CD4-positive, alpha-beta memory T cell (primary cell): ENCODE data around the gene SMPD1. TPM values are rescaled to one million over a fixed set of nuclear protein-coding genes. Genes with fewer than 3 reads are reported as not detected.

Source experiments
- CTCF ChIA-PET: fragments of 350-600 bp; sonication (Branson Sonifier 250); formaldehyde crosslinking; loops from one replicate; lab custom pipeline; 2021; ENCODE audit warnings: inconsistent platforms; ENCODE audit not compliant: partially characterized antibody; lab: Charles Lee
- POLR2A ChIA-PET: fragments of 350-600 bp; sonication (Branson Sonifier 250); formaldehyde crosslinking; loops from one replicate; lab custom pipeline; 2021; ENCODE audit not compliant: partially characterized antibody; lab: Charles Lee
- DNase-seq, 5 donors: peaks; one replicate each; pipeline versions ENCODE4 v3.0.0 to v3.0.0-alpha.2; 2020 to 2022; ENCODE audit warnings: mixed read lengths in 1 of 5
- H3K27ac ChIP-seq: one replicate; pipeline ENCODE4 v1.7.0; 2013; ENCODE audit warnings: low read depth, low read length
- H3K27me3 ChIP-seq: 2 replicates; pipeline ENCODE4 v1.7.0; 2013; ENCODE audit warnings: mild to moderate bottlenecking, low read length, moderate library complexity; ENCODE audit not compliant: insufficient read depth
- H3K36me3 ChIP-seq: 2 replicates; pipeline ENCODE4 v1.7.0; 2013; ENCODE audit warnings: mild to moderate bottlenecking, low read length, moderate library complexity; ENCODE audit not compliant: insufficient read depth
- H3K4me1 ChIP-seq: 2 replicates; pipeline ENCODE4 v1.7.0; 2013; ENCODE audit warnings: mild to moderate bottlenecking, low read length, moderate library complexity; ENCODE audit not compliant: insufficient read depth
- H3K4me3 ChIP-seq, 2 donors: one replicate each; pipeline ENCODE4 v1.7.0; 2013; ENCODE audit warnings: low read length in 2 of 2, mild to moderate bottlenecking in 1 of 2
- H3K9me3 ChIP-seq, 2 donors: one replicate each; pipeline ENCODE4 v1.7.0; 2013; ENCODE audit warnings: low read length in 2 of 2, control low read depth in 1 of 2; ENCODE audit not compliant: control insufficient read depth in 1 of 2
- H3K27ac Mint-ChIP-seq, 7 donors: one replicate each; pipeline ENCODE4 v1.8.0; 2020 to 2021; ENCODE audit warnings: mixed read lengths in 7 of 7, mild to moderate bottlenecking in 6 of 7, inconsistent platforms in 3 of 7, moderate library complexity in 3 of 7
- H3K27me3 Mint-ChIP-seq, 2 donors: one replicate each; pipeline ENCODE4 v1.8.0; 2020 to 2021; ENCODE audit warnings: mixed read lengths in 2 of 2
- H3K36me3 Mint-ChIP-seq, 2 donors: one replicate each; pipeline ENCODE4 v1.8.0; 2020 to 2021; ENCODE audit warnings: mixed read lengths in 2 of 2, inconsistent platforms in 1 of 2, mild to moderate bottlenecking in 1 of 2
- H3K4me1 Mint-ChIP-seq, 4 donors: one replicate each; pipeline ENCODE4 v1.8.0; 2020 to 2021; ENCODE audit warnings: mixed read lengths in 4 of 4, mild to moderate bottlenecking in 1 of 4
- H3K4me3 Mint-ChIP-seq, 8 donors: one replicate each; pipeline ENCODE4 v1.8.0; 2020 to 2021; ENCODE audit warnings: mixed read lengths in 8 of 8, mild to moderate bottlenecking in 7 of 8, moderate library complexity in 6 of 8, inconsistent platforms in 3 of 8
- H3K9me3 Mint-ChIP-seq, 8 donors: one replicate each; pipeline ENCODE4 v1.8.0; 2020 to 2021; ENCODE audit warnings: mixed read lengths in 8 of 8, mild to moderate bottlenecking in 5 of 8, inconsistent platforms in 3 of 8, moderate library complexity in 1 of 8
- intact Hi-C: fragments of 100-400 bp; cut with micrococcal nuclease; formaldehyde crosslinking; loops from one replicate; pipeline ENCODE4 v1.15.1; 2023
- polyA plus RNA-seq, 2 donors: library from polyadenylated mRNA; unstranded; fragments of 300-500 nt; fragmentation: Illumina TruSeq; gene quantifications; one replicate each; pipeline ENCODE4 v1.2.3, GENCODE V29; 2021
- total RNA-seq, 2 experiments: library from RNA; stranded (reverse); gene quantifications; one replicate each; pipeline ENCODE4 v1.2.3, GENCODE V29; 2021

Gene SMPD1
- total and polyA plus RNA-seq, 4 experiments from 2014 or later = 9.2 to 43.6 (median 25.7) TPM

- Mint-ChIP-seq H3K27me3 (peaks cover 0 to 3% of the 10 kb centered on the region in 2 donors), H3K36me3 (no peaks in the 10 kb centered on the region), H3K4me1 (peaks cover 0 to 4% (median 1%) of the 10 kb centered on the region in 4 donors), H3K4me3 (no peak overlapping the region), H3K9me3 (no peaks in the 10 kb centered on the region), H3K27ac (peak overlapping the region in 1 of 7 donors; percentile 24)
- no peak overlapping the region for H3K27ac ChIP-seq
- H3K4me3 ChIP-seq = no peak overlapping the region
- no peaks in the 10 kb centered on the region for H3K36me3 ChIP-seq
- ChIA-PET CTCF (interaction anchor here (0.7 to 5.4 kb wide), 18 partner anchors 8 to 1718 kb away, joined by 3 to 60 read pairs (median 6); partner anchors contain the start of genes CCKBR and OR51D1), POLR2A (no interaction called here)
- no peak for DNase-seq
- no peaks in the 10 kb centered on the region for H3K9me3 ChIP-seq
- intact Hi-C loops = no loop called here
- no peaks in the 10 kb centered on the region for H3K4me1 ChIP-seq
- no peaks in the 10 kb centered on the region for H3K27me3 ChIP-seq
These were observed 35.4 kb upstream of the SMPD1 start for GRCh38 chr11:6354651-6355485.

- H3K27ac Mint-ChIP-seq = peak overlapping the region in 2 of 7 donors; percentile 24 to 75
- H3K4me1 Mint-ChIP-seq = peaks cover 0 to 4% (median 1%) of the 10 kb centered on the region in 4 donors
- Histone ChIP-seq H3K27ac (no peak overlapping the region), H3K4me3 (no peak overlapping the region), H3K36me3 (no peaks in the 10 kb centered on the region), H3K27me3 (no peaks in the 10 kb centered on the region), H3K9me3 (no peaks in the 10 kb centered on the region), H3K4me1 (no peaks in the 10 kb centered on the region)
- no peaks in the 10 kb centered on the region for H3K9me3 Mint-ChIP-seq
- intact Hi-C loops = no loop called here
- POLR2A ChIA-PET = no interaction called here
- CTCF ChIA-PET = interaction anchor here (0.6 to 1.0 kb wide), 3 partner anchors 105 to 134 kb away, joined by 3 to 5 read pairs (median 4); no protein-coding TSS in a partner anchor
- H3K4me3 Mint-ChIP-seq = no peak overlapping the region
- peaks cover 0 to 3% of the 10 kb centered on the region in 2 donors for H3K27me3 Mint-ChIP-seq
- DNase-seq = no peak
- no peaks in the 10 kb centered on the region for H3K36me3 Mint-ChIP-seq
These were observed 33.7 kb upstream of the SMPD1 start for GRCh38 chr11:6356503-6357055.

GRCh38 chr11:6357222-6357621 lies 33.1 kb upstream of the SMPD1 start:
- Mint-ChIP-seq H3K27ac (no peak overlapping the region), H3K9me3 (no peaks in the 10 kb centered on the region), H3K27me3 (no peaks in the 10 kb centered on the region), H3K36me3 (no peaks in the 10 kb centered on the region), H3K4me1 (peaks cover 0 to 4% (median 1%) of the 10 kb centered on the region in 4 donors), H3K4me3 (no peak overlapping the region)
- Histone ChIP-seq H3K36me3 (no peaks in the 10 kb centered on the region), H3K27me3 (no peaks in the 10 kb centered on the region), H3K9me3 (no peaks in the 10 kb centered on the region), H3K4me3 (no peak overlapping the region), H3K4me1 (no peaks in the 10 kb centered on the region), H3K27ac (no peak overlapping the region)
- DNase-seq = no peak
- intact Hi-C loops = no loop called here
- ChIA-PET CTCF (interaction anchor here (0.8 to 1.0 kb wide), 2 partner anchors 105 to 107 kb away, joined by 3 to 5 read pairs; no protein-coding TSS in a partner anchor), POLR2A (no interaction called here)

GRCh38 chr11:6360183-6360582 lies 30.1 kb upstream of the SMPD1 start:
- no peak overlapping the region for H3K27ac Mint-ChIP-seq
- no peaks in the 10 kb centered on the region for H3K36me3 Mint-ChIP-seq
- Histone ChIP-seq H3K36me3 (no peaks in the 10 kb centered on the region), H3K27ac (no peak overlapping the region), H3K4me3 (no peak overlapping the region), H3K4me1 (no peaks in the 10 kb centered on the region), H3K27me3 (no peaks in the 10 kb centered on the region), H3K9me3 (no peaks in the 10 kb centered on the region)
- DNase-seq = no peak
- no peak overlapping the region for H3K4me3 Mint-ChIP-seq
- peaks cover 0 to 1% (median 0%) of the 10 kb centered on the region in 4 donors for H3K4me1 Mint-ChIP-seq
- H3K9me3 Mint-ChIP-seq = no peaks in the 10 kb centered on the region
- no peaks in the 10 kb centered on the region for H3K27me3 Mint-ChIP-seq
- intact Hi-C loops = no loop called here
- CTCF ChIA-PET = interaction anchor here (1.4 to 6.0 kb wide), 5 partner anchors 8 to 84 kb away, joined by 4 to 60 read pairs (median 33); no protein-coding TSS in a partner anchor
- POLR2A ChIA-PET = no interaction called here

GRCh38 chr11:6362185-6362872 lies 27.9 kb upstream of the SMPD1 start:
- Histone ChIP-seq H3K4me1 (no peaks in the 10 kb centered on the region), H3K36me3 (no peaks in the 10 kb centered on the region), H3K4me3 (no peak overlapping the region), H3K27me3 (no peaks in the 10 kb centered on the region), H3K9me3 (no peaks in the 10 kb centered on the region), H3K27ac (no peak overlapping the region)
- Mint-ChIP-seq H3K27ac (no peak overlapping the region), H3K4me1 (no peaks in the 10 kb centered on the region), H3K9me3 (no peaks in the 10 kb centered on the region), H3K4me3 (no peak overlapping the region), H3K36me3 (no peaks in the 10 kb centered on the region), H3K27me3 (no peaks in the 10 kb centered on the region)
- ChIA-PET POLR2A (no interaction called here), CTCF (interaction anchor here (0.7 to 6.0 kb wide), 44 partner anchors 10 to 1239 kb away, joined by 3 to 60 read pairs (median 4); partner anchors contain the start of genes CAVIN3 and HPX)
- intact Hi-C loops = no loop called here
- no peak for DNase-seq

GRCh38 chr11:6362873-6363678 lies 27.2 kb upstream of the SMPD1 start:
- Histone ChIP-seq H3K36me3 (no peaks in the 10 kb centered on the region), H3K9me3 (no peaks in the 10 kb centered on the region), H3K27ac (no peak overlapping the region), H3K4me3 (no peak overlapping the region), H3K4me1 (no peaks in the 10 kb centered on the region), H3K27me3 (no peaks in the 10 kb centered on the region)
- intact Hi-C loops = no loop called here
- no peaks in the 10 kb centered on the region for H3K27me3 Mint-ChIP-seq
- no peaks in the 10 kb centered on the region for H3K9me3 Mint-ChIP-seq
- H3K27ac Mint-ChIP-seq = no peak overlapping the region
- POLR2A ChIA-PET = interaction anchor here (0.6 kb wide), 1 partner anchor 81 kb away, joined by 3 read pairs; no protein-coding TSS in a partner anchor
- no peak overlapping the region for H3K4me3 Mint-ChIP-seq
- peak; percentile 42 to 59 (median 52) for DNase-seq
- CTCF ChIA-PET = interaction anchor here (0.7 to 6.0 kb wide), 49 partner anchors 10 to 1239 kb away, joined by 3 to 60 read pairs (median 4); partner anchors contain the start of genes CAVIN3, CCKBR and HPX
- H3K4me1 Mint-ChIP-seq = no peaks in the 10 kb centered on the region
- H3K36me3 Mint-ChIP-seq = no peaks in the 10 kb centered on the region
